ENCODE data around the gene ATL1. TPM values are rescaled to one million over a fixed set of nuclear protein-coding genes. Genes with fewer than 3 reads are reported as not detected.
A peak's percentile ranks its signal among the peaks of the same experiment; 100 is the strongest.

Gene ATL1
- polyA plus RNA-seq (2012; ENCODE audit: insufficient read depth, insufficient read length, low read depth): 21.4 TPM

- Histone ChIP-seq H3K9me3 (no peaks in the 10 kb centered on the region), H3K4me1 (peaks cover 3% of the 10 kb centered on the region; the same call in 1 of the 2 replicates), H3K27me3 (no peaks in the 10 kb centered on the region), H3K4me3 (ENCODE audit: low read depth, low read length) (peak within 1 kb of the TSS; percentile 82), H3K36me3 (no peaks in the 10 kb centered on the region)
- TF ChIP-seq, protein P1, sequence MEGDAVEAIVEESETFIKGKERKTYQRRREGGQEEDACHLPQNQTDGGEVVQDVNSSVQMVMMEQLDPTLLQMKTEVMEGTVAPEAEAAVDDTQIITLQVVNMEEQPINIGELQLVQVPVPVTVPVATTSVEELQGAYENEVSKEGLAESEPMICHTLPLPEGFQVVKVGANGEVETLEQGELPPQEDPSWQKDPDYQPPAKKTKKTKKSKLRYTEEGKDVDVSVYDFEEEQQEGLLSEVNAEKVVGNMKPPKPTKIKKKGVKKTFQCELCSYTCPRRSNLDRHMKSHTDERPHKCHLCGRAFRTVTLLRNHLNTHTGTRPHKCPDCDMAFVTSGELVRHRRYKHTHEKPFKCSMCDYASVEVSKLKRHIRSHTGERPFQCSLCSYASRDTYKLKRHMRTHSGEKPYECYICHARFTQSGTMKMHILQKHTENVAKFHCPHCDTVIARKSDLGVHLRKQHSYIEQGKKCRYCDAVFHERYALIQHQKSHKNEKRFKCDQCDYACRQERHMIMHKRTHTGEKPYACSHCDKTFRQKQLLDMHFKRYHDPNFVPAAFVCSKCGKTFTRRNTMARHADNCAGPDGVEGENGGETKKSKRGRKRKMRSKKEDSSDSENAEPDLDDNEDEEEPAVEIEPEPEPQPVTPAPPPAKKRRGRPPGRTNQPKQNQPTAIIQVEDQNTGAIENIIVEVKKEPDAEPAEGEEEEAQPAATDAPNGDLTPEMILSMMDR (IDR thresholded peaks at IDR 0.05; ENCODE audit: low read depth, low read length): no peak
- peak; percentile 81 for DNase-seq
These were observed at the start of gene ATL1 for GRCh38 chr14:50559990-50560930. ATL1 (plus strand) TSS chr14:50560145; CDS start chr14:50560266, 121 bp downstream.

- H3K4me3 ChIP-seq (ENCODE audit: low read depth, low read length): no peak overlapping the region
- H3K4me1 ChIP-seq: no peaks in the 10 kb centered on the region
- H3K27me3 ChIP-seq: no peaks in the 10 kb centered on the region
- no peak for DNase-seq
- TF ChIP-seq, protein P1 (IDR thresholded peaks at IDR 0.05; ENCODE audit: low read depth, low read length): no peak
- H3K9me3 ChIP-seq: no peaks in the 10 kb centered on the region
- H3K36me3 ChIP-seq: no peaks in the 10 kb centered on the region; the same call in 1 of the 2 replicates
These were observed 49.8 kb upstream of the ATL1 start for GRCh38 chr14:50510157-50510556.

DNA sequence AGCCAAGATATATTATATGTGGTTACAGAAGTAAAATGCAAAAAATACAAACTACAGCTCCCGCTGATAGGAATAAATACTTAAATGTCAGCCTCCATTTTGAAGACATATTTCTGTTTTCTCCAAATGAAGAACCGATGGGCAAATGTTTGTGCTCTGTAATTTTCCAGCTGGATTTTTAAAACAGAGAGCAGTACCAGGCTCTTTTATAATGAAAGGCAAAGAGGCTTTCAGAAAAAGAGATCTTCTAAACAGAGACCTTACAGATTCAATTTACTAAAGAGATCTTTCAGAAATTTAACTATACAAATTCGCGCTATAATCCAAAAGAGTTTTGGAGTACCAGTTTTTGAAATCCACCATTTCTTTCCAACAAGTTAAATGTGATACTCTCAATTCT, 47.5 kb upstream of the ATL1 start:
- TF ChIP-seq, protein P1 (IDR thresholded peaks at IDR 0.05; ENCODE audit: low read depth, low read length): no peak
- Histone ChIP-seq H3K36me3 (no peaks in the 10 kb centered on the region; the same call in 1 of the 2 replicates), H3K27me3 (no peaks in the 10 kb centered on the region), H3K4me1 (no peaks in the 10 kb centered on the region), H3K9me3 (no peaks in the 10 kb centered on the region), H3K4me3 (ENCODE audit: low read depth, low read length) (no peak overlapping the region)
- no peak for DNase-seq

- Histone ChIP-seq H3K27me3 (no peaks in the 10 kb centered on the region), H3K36me3 (peaks cover 3% of the 10 kb centered on the region), H3K9me3 (no peaks in the 10 kb centered on the region), H3K4me3 (ENCODE audit: low read depth, low read length) (no peak overlapping the region), H3K4me1 (no peaks in the 10 kb centered on the region)
- no peak for DNase-seq
- TF ChIP-seq, protein P1 (IDR thresholded peaks at IDR 0.05; ENCODE audit: low read depth, low read length): no peak
These were observed 43.9 kb upstream of the ATL1 start for GRCh38 chr14:50516091-50516490.

GRCh38 chr14:50520947-50521815, 38.8 kb upstream of the ATL1 start:
- DNase-seq: no peak

More at GRCh38 chr14:50520947-50521815, 38.8 kb upstream of the ATL1 start:
- peaks cover 3% of the 10 kb centered on the region for H3K36me3 ChIP-seq
- peaks cover 4% of the 10 kb centered on the region; the same call in 1 of the 2 replicates for H3K4me1 ChIP-seq
- TF ChIP-seq, protein P1 (IDR thresholded peaks at IDR 0.05; ENCODE audit: low read depth, low read length): no peak
- no peak overlapping the region for H3K4me3 ChIP-seq (ENCODE audit: low read depth, low read length)
- H3K9me3 ChIP-seq: no peaks in the 10 kb centered on the region
- H3K27me3 ChIP-seq: no peaks in the 10 kb centered on the region
